ENCODE measurements around the gene PPP1R3E. TPM values are rescaled to one million over a fixed set of nuclear protein-coding genes. Genes with fewer than 3 reads are reported as not detected.
A peak's percentile ranks its signal among the peaks of the same experiment; 100 is the strongest.

PPP1R3E gene
- total RNA-seq, 1 donor from 2014 or later = 3.4 TPM

GRCh38 chr14:23299986-23300686, 2.5 kb downstream of the PPP1R3E start:
- no peaks in the 10 kb centered on the region for H3K27me3 ChIP-seq (ENCODE audit: control insufficient read depth, insufficient read depth, low read length)
- FAIRE-seq (no peak), DNase-seq (ENCODE audit: low read depth) (no peak)
- H3K4me3 ChIP-seq (ENCODE audit: low read depth, low read length) = peak overlapping the region; percentile 61
- peaks cover 1% of the 10 kb centered on the region for H3K36me3 ChIP-seq (ENCODE audit: control insufficient read depth, insufficient read depth, low read length)
- TF ChIP-seq CTCF (IDR thresholded peaks at IDR 0.05; ENCODE audit: insufficient read depth, low read length, severe bottlenecking) = no peak

- Histone ChIP-seq H3K36me3 (ENCODE audit: control insufficient read depth, insufficient read depth, low read length) (peaks cover 1% of the 10 kb centered on the region), H3K4me3 (ENCODE audit: low read depth, low read length) (no peak overlapping the region), H3K27me3 (ENCODE audit: control insufficient read depth, insufficient read depth, low read length) (no peaks in the 10 kb centered on the region)
- peak; percentile 90 for DNase-seq (ENCODE audit: low read depth)
- no peak for FAIRE-seq
- peak; percentile 55 for TF ChIP-seq CTCF (IDR thresholded peaks at IDR 0.05; ENCODE audit: insufficient read depth, low read length, severe bottlenecking)
Observed at GRCh38 chr14:23299211-23299957, 3.3 kb downstream of the PPP1R3E start.

- peaks cover 1% of the 10 kb centered on the region for H3K36me3 ChIP-seq (ENCODE audit: control insufficient read depth, insufficient read depth, low read length)
- no peak for TF ChIP-seq CTCF (IDR thresholded peaks at IDR 0.05; ENCODE audit: insufficient read depth, low read length, severe bottlenecking)
- no peak for FAIRE-seq
- no peaks in the 10 kb centered on the region for H3K27me3 ChIP-seq (ENCODE audit: control insufficient read depth, insufficient read depth, low read length)
- DNase-seq (ENCODE audit: low read depth) = no peak
- no peak overlapping the region for H3K4me3 ChIP-seq (ENCODE audit: low read depth, low read length)
Observed at GRCh38 chr14:23297611-23298277, 4.9 kb downstream of the PPP1R3E start.

GRCh38 chr14:23297096-23297495, 5.6 kb downstream of the PPP1R3E start:
- no peaks in the 10 kb centered on the region for H3K27me3 ChIP-seq (ENCODE audit: control insufficient read depth, insufficient read depth, low read length)
- H3K4me3 ChIP-seq (ENCODE audit: low read depth, low read length) = no peak overlapping the region
- no peak for DNase-seq (ENCODE audit: low read depth)
- H3K36me3 ChIP-seq (ENCODE audit: control insufficient read depth, insufficient read depth, low read length) = peaks cover 1% of the 10 kb centered on the region
- TF ChIP-seq CTCF (IDR thresholded peaks at IDR 0.05; ENCODE audit: insufficient read depth, low read length, severe bottlenecking) = no peak
- FAIRE-seq = no peak

- FAIRE-seq = no peak
- Histone ChIP-seq H3K36me3 (ENCODE audit: control insufficient read depth, insufficient read depth, low read length) (peaks cover 1% of the 10 kb centered on the region), H3K27me3 (ENCODE audit: control insufficient read depth, insufficient read depth, low read length) (no peaks in the 10 kb centered on the region), H3K4me3 (ENCODE audit: low read depth, low read length) (no peak overlapping the region)
- DNase-seq (ENCODE audit: low read depth) = no peak
- TF ChIP-seq CTCF (IDR thresholded peaks at IDR 0.05; ENCODE audit: insufficient read depth, low read length, severe bottlenecking) = no peak
Observed at GRCh38 chr14:23296012-23296777, 6.5 kb downstream of the PPP1R3E start.
